WTC11 (cell line): ENCODE data around the gene ADAM12. TPM values are rescaled to one million over a fixed set of nuclear protein-coding genes. Genes with fewer than 3 reads are reported as not detected.
"Not testable (repeated sequence)": the region's sequence is repeated elsewhere in the genome, so short reads cannot be mapped to it uniquely, and the experiment has no call there.

Experiments used
- ATAC-seq: fragments of 200-7000 bp; cut with Tn5 transposase; 2 replicates; pipeline ENCODE4 v1.10.0; 2021; ENCODE audit warnings: mild to moderate bottlenecking, moderate library complexity
- CTCF ChIA-PET: fragments of 300-600 bp; sonication (Branson Sonifier 250); formaldehyde crosslinking; loops from one replicate; lab custom pipeline; 2021; ENCODE audit warnings: antibody characterized with exemption; lab: Charles Lee
- POLR2A ChIA-PET: fragments of 350-600 bp; sonication (Branson Sonifier 250); formaldehyde crosslinking; loops from one replicate; lab custom pipeline; 2021; ENCODE audit warnings: antibody characterized with exemption; lab: Charles Lee
- DNase-seq: peaks from one replicate; pipeline ENCODE4 v3.0.0; 2021; ENCODE audit warnings: low spot score
- H3K27ac Mint-ChIP-seq: 2 replicates; pipeline ENCODE4 v1.8.0; 2021; ENCODE audit warnings: mixed read lengths
- H3K27me3 Mint-ChIP-seq: 2 replicates; pipeline ENCODE4 v1.8.0; 2021; ENCODE audit warnings: low read depth, mild to moderate bottlenecking, moderate library complexity, mixed read lengths
- H3K36me3 Mint-ChIP-seq: 2 replicates; pipeline ENCODE4 v1.8.0; 2021; ENCODE audit warnings: mixed read lengths
- H3K4me1 Mint-ChIP-seq: 2 replicates; pipeline ENCODE4 v1.8.0; 2022; ENCODE audit warnings: mixed read lengths
- H3K4me3 Mint-ChIP-seq: 2 replicates; pipeline ENCODE4 v1.8.0; 2021; ENCODE audit warnings: mild to moderate bottlenecking, moderate library complexity, mixed read lengths
- H3K9me3 Mint-ChIP-seq: 2 replicates; pipeline ENCODE4 v1.8.0; 2021; ENCODE audit warnings: mixed read lengths
- AFF4 ChIP-seq: sonication (generic); formaldehyde crosslinking; IDR thresholded peaks from 2 replicates; pipeline ENCODE4 v1.8.1; 2023; ENCODE audit warnings: mild to moderate bottlenecking, missing genetic modification reagents, borderline replicate concordance
- ELF4 ChIP-seq: sonication (generic); formaldehyde crosslinking; IDR thresholded peaks from 2 replicates; pipeline ENCODE4 v1.8.1; 2022; ENCODE audit warnings: low read depth, mild to moderate bottlenecking, moderate library complexity, missing genetic modification reagents
- ESRRA ChIP-seq: sonication (generic); formaldehyde crosslinking; IDR thresholded peaks from 2 replicates; pipeline ENCODE4 v1.8.1; 2022; ENCODE audit warnings: mild to moderate bottlenecking, missing genetic modification reagents, borderline replicate concordance
- JUN ChIP-seq: sonication (generic); formaldehyde crosslinking; IDR thresholded peaks from 2 replicates; pipeline ENCODE4 v1.8.0; 2023; ENCODE audit warnings: mild to moderate bottlenecking, missing genetic modification reagents
- NR1H2 ChIP-seq: sonication (generic); formaldehyde crosslinking; IDR thresholded peaks from 2 replicates; pipeline ENCODE4 v1.9.0; 2021; ENCODE audit warnings: mild to moderate bottlenecking, moderate library complexity, missing genetic modification reagents
- PRDM15 ChIP-seq: sonication (generic); formaldehyde crosslinking; IDR thresholded peaks from 2 replicates; pipeline ENCODE4 v1.8.0; 2022; ENCODE audit warnings: missing genetic modification reagents
- PRRX2 ChIP-seq: fragments of 250-450 bp; sonication (Bioruptor Pico); IDR thresholded peaks from 2 replicates; pipeline ENCODE4 v1.8.0; 2021; ENCODE audit warnings: mild to moderate bottlenecking
- RELA ChIP-seq: sonication (generic); formaldehyde crosslinking; IDR thresholded peaks from 2 replicates; pipeline ENCODE4 v1.8.1; 2022; ENCODE audit warnings: missing genetic modification reagents, mild to moderate bottlenecking, borderline replicate concordance
- SMAD3 ChIP-seq: sonication (generic); formaldehyde crosslinking; IDR thresholded peaks from 2 replicates; pipeline ENCODE4 v1.8.0; 2022; ENCODE audit warnings: missing genetic modification reagents, mild to moderate bottlenecking, borderline replicate concordance
- STAT6 ChIP-seq: sonication (generic); formaldehyde crosslinking; conservative IDR thresholded peaks from 2 replicates; pipeline ENCODE4 v1.8.1; 2023; ENCODE audit warnings: mild to moderate bottlenecking, low read depth, missing genetic modification reagents, moderate library complexity
- USF1 ChIP-seq: sonication (generic); formaldehyde crosslinking; IDR thresholded peaks from 2 replicates; pipeline ENCODE4 v1.8.0; 2022; ENCODE audit warnings: mild to moderate bottlenecking, missing genetic modification reagents
- ZMAT4 ChIP-seq: fragments of 250-450 bp; sonication (Bioruptor Pico); IDR thresholded peaks from 2 replicates; pipeline ENCODE4 v1.9.0; 2021; ENCODE audit warnings: mild to moderate bottlenecking
- ZNF423 ChIP-seq: fragments of 250-450 bp; sonication (Bioruptor Pico); IDR thresholded peaks from 2 replicates; pipeline ENCODE4 v2.1.2; 2022; ENCODE audit warnings: mild to moderate bottlenecking, moderate library complexity
- total RNA-seq: library from RNA; stranded (reverse); gene quantifications from 3 replicates; pipeline ENCODE4 v1.2.3, GENCODE V29; 2021
- TF ChIP-seq, protein P1 (sequence below): sonication (generic); formaldehyde crosslinking; conservative IDR thresholded peaks from 2 replicates; pipeline ENCODE4 v1.8.1; 2022; ENCODE audit warnings: mild to moderate bottlenecking, missing genetic modification reagents

Gene ADAM12
- total RNA-seq, 1 experiment from 2014 or later, result 0.22 TPM

DNA sequence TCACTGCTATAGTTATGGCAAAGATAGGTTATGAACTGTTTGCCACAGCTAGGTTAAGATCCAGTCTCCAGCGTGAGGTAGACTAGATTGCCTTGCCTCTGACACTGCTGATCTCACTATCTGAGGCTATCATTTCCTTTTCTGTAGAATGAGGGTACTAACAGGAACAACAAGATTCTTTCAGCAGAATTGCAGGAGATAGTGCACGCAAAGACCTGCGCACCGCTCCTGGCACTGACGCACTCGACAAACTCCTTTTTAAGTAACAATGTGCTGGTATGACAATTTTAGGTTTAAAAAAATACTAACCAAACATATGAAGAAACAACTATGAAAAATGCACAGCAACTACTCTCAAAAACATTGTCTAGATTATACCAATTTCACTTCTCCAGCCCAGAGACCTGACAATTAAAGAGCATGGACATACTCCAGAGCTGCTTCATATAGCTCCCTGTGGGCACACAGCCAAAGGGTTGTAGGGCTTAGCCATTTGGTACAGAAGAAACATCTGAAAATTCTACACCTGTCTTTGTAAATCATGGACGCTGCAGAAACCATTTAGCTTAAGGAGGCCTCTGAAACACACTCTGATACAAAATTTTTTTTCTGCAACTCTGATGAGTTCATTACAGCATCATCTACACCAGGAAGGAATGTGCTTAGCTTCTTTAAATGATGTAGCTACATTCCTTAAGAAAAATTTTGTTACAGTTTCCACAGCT is 7.8 kb downstream of the ADAM12 start (continued):
- TF ChIP-seq ZMAT4 (CRISPR knock-in tag) (no peak), STAT6 (CRISPR knock-in tag) (no peak), USF1 (CRISPR knock-in tag) (no peak), NR1H2 (CRISPR knock-in tag) (no peak), RELA (CRISPR knock-in tag) (no peak)
- TF ChIP-seq, protein P1, sequence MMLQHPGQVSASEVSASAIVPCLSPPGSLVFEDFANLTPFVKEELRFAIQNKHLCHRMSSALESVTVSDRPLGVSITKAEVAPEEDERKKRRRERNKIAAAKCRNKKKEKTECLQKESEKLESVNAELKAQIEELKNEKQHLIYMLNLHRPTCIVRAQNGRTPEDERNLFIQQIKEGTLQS (CRISPR knock-in tag), result no peak

DNA sequence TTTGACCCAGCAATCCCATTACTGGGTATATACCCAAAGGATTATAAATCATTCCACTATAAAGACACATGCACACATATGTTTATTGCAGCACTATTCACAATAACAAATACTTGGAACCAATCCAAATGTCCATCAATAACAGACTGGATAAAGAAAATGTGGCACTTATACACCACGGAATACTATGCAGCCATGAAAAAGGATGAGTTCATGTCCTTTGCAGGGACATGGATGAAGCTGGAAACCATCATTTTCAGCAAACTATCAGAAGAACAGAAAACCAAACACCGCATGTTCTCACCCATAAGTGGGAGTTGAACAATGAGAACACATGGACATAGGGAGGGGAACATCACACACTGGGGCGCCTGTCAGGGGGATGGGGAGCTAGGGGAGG is 9.1 kb downstream of the ADAM12 start:
- H3K27me3 Mint-ChIP-seq, H3K4me1 Mint-ChIP-seq, ATAC-seq, DNase-seq, H3K4me3 Mint-ChIP-seq, POLR2A ChIA-PET, H3K27ac Mint-ChIP-seq, CTCF ChIA-PET: not testable (repeated sequence)
- H3K9me3 Mint-ChIP-seq, result peaks cover 43% of the 10 kb centered on the region
- peaks cover 16% of the 10 kb centered on the region for H3K36me3 Mint-ChIP-seq

DNA sequence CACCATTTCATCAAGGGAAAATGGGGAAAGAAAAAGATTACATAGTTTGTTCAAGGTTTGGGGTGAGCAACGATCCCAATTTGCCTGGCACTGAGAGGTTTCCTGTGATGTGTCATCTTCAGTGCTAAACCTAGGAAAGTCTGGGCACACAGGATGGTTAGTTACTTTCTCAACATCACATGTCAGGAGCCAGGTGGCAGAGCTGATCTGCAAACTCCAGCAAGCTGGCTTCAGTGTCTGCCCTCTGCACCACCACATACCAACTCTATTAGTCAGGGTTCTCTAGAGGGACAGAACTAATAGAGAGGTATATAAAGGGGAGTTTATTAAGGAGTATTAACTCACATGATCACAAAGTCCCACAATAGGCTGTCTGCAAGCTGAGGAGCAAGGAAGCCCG is 11.3 kb downstream of the ADAM12 start:
- Mint-ChIP-seq H3K27ac (no peak overlapping the region), H3K4me3 (no peak overlapping the region), H3K36me3 (peaks cover 16% of the 10 kb centered on the region), H3K27me3 (no peaks in the 10 kb centered on the region), H3K4me1 (peaks cover 3% of the 10 kb centered on the region; the same call in 1 of the 2 replicates), H3K9me3 (peaks cover 49% of the 10 kb centered on the region)
- ATAC-seq (no peak), DNase-seq (no peak)
- no peak for TF ChIP-seq SMAD3
- TF ChIP-seq ELF4 (CRISPR knock-in tag), result no peak
- no peak for TF ChIP-seq JUN (CRISPR knock-in tag)
- TF ChIP-seq ZNF423 (CRISPR knock-in tag), result no peak
- TF ChIP-seq PRRX2 (CRISPR knock-in tag), result no peak
- TF ChIP-seq PRDM15 (CRISPR knock-in tag), result no peak
- no peak for TF ChIP-seq ESRRA (CRISPR knock-in tag)
- TF ChIP-seq AFF4 (CRISPR knock-in tag), result no peak
- ChIA-PET CTCF (no interaction called here), POLR2A (no interaction called here)
